ENCODE measurements around the gene SETD1A.

The SETD1A gene

GRCh38 chr16:30989469-30990047 lies 32.0 kb downstream of the SETD1A start:
- no peak overlapping the region for H3K9ac ChIP-seq (ENCODE audit: low read length)
- H3K79me2 ChIP-seq (ENCODE audit: low read length) = no peaks in the 10 kb centered on the region
- TF ChIP-seq CTCF (IDR thresholded peaks at IDR 0.05; ENCODE audit: low read depth, low read length) (no peak), EZH2phosphoT487 (IDR thresholded peaks at IDR 0.05; ENCODE audit: low read depth) (no peak)
- no peak overlapping the region for H2AFZ ChIP-seq (ENCODE audit: low read depth, low read length)
- no peaks in the 10 kb centered on the region for H3K9me3 ChIP-seq (ENCODE audit: insufficient read depth, low read length)
- no peak overlapping the region for H3K27ac ChIP-seq (ENCODE audit: low read length)
- H3K4me3 ChIP-seq (ENCODE audit: low read length) = no peak overlapping the region
- no peaks in the 10 kb centered on the region for H4K20me1 ChIP-seq (ENCODE audit: insufficient read depth, low read length)
- peaks cover 16% of the 10 kb centered on the region for H3K4me1 ChIP-seq (ENCODE audit: low read length)
- no peaks in the 10 kb centered on the region for H3K36me3 ChIP-seq (replicated peaks; ENCODE audit: low read depth, low read length)
- H3K4me2 ChIP-seq (ENCODE audit: low read length) = no peak overlapping the region
- H3K27me3 ChIP-seq (ENCODE audit: low read depth, low read length) = no peaks in the 10 kb centered on the region

GRCh38 chr16:30990105-30990504 lies 32.6 kb downstream of the SETD1A start:
- H3K4me1 ChIP-seq (ENCODE audit: low read length) = peaks cover 19% of the 10 kb centered on the region
- H3K9ac ChIP-seq (ENCODE audit: low read length) = no peak overlapping the region
- H3K4me3 ChIP-seq (ENCODE audit: low read length) = no peak overlapping the region
- no peaks in the 10 kb centered on the region for H3K27me3 ChIP-seq (ENCODE audit: low read depth, low read length)
- H3K9me3 ChIP-seq (ENCODE audit: insufficient read depth, low read length) = no peaks in the 10 kb centered on the region
- no peaks in the 10 kb centered on the region for H3K36me3 ChIP-seq (replicated peaks; ENCODE audit: low read depth, low read length)
- no peak overlapping the region for H3K4me2 ChIP-seq (ENCODE audit: low read length)
- H3K27ac ChIP-seq (ENCODE audit: low read length) = no peak overlapping the region
- H3K79me2 ChIP-seq (ENCODE audit: low read length) = no peaks in the 10 kb centered on the region
- no peak overlapping the region for H2AFZ ChIP-seq (ENCODE audit: low read depth, low read length)
- TF ChIP-seq EZH2phosphoT487 (IDR thresholded peaks at IDR 0.05; ENCODE audit: low read depth) = no peak
- no peak for TF ChIP-seq CTCF (IDR thresholded peaks at IDR 0.05; ENCODE audit: low read depth, low read length)
- no peaks in the 10 kb centered on the region for H4K20me1 ChIP-seq (ENCODE audit: insufficient read depth, low read length)

- H3K9ac ChIP-seq (ENCODE audit: low read length) = no peak overlapping the region
- no peaks in the 10 kb centered on the region for H3K79me2 ChIP-seq (ENCODE audit: low read length)
- H3K4me1 ChIP-seq (ENCODE audit: low read length) = peaks cover 24% of the 10 kb centered on the region
- no peak for TF ChIP-seq EZH2phosphoT487 (IDR thresholded peaks at IDR 0.05; ENCODE audit: low read depth)
- no peak for TF ChIP-seq CTCF (IDR thresholded peaks at IDR 0.05; ENCODE audit: low read depth, low read length)
- no peaks in the 10 kb centered on the region for H3K36me3 ChIP-seq (replicated peaks; ENCODE audit: low read depth, low read length)
- no peak overlapping the region for H2AFZ ChIP-seq (ENCODE audit: low read depth, low read length)
- H3K9me3 ChIP-seq (ENCODE audit: insufficient read depth, low read length) = no peaks in the 10 kb centered on the region
- no peak overlapping the region for H3K27ac ChIP-seq (ENCODE audit: low read length)
- H4K20me1 ChIP-seq (ENCODE audit: insufficient read depth, low read length) = no peaks in the 10 kb centered on the region
- no peak overlapping the region for H3K4me2 ChIP-seq (ENCODE audit: low read length)
- H3K27me3 ChIP-seq (ENCODE audit: low read depth, low read length) = no peaks in the 10 kb centered on the region
- H3K4me3 ChIP-seq (ENCODE audit: low read length) = no peak overlapping the region
These were observed 33.5 kb downstream of the SETD1A start for GRCh38 chr16:30991052-30991451.

- H2AFZ ChIP-seq (ENCODE audit: low read depth, low read length) = no peak overlapping the region
- no peaks in the 10 kb centered on the region for H4K20me1 ChIP-seq (ENCODE audit: insufficient read depth, low read length)
- H3K4me3 ChIP-seq (ENCODE audit: low read length) = no peak overlapping the region
- H3K36me3 ChIP-seq (replicated peaks; ENCODE audit: low read depth, low read length) = no peaks in the 10 kb centered on the region
- H3K9me3 ChIP-seq (ENCODE audit: insufficient read depth, low read length) = no peaks in the 10 kb centered on the region
- TF ChIP-seq EZH2phosphoT487 (IDR thresholded peaks at IDR 0.05; ENCODE audit: low read depth) = no peak
- no peak for TF ChIP-seq CTCF (IDR thresholded peaks at IDR 0.05; ENCODE audit: low read depth, low read length)
- H3K27me3 ChIP-seq (ENCODE audit: low read depth, low read length) = no peaks in the 10 kb centered on the region
- H3K9ac ChIP-seq (ENCODE audit: low read length) = no peak overlapping the region
- no peak overlapping the region for H3K27ac ChIP-seq (ENCODE audit: low read length)
- no peaks in the 10 kb centered on the region for H3K79me2 ChIP-seq (ENCODE audit: low read length)
- H3K4me2 ChIP-seq (ENCODE audit: low read length) = no peak overlapping the region
- peaks cover 25% of the 10 kb centered on the region for H3K4me1 ChIP-seq (ENCODE audit: low read length)
These were observed 34.8 kb downstream of the SETD1A start for GRCh38 chr16:30992276-30992780.
